NCI-H1092 (cell line): ENCODE results near the gene CLPTM1L.

Source experiments
- DNase-seq: peaks from one replicate; lab custom pipeline; 2025; lab: John Stamatoyannopoulos, UW

Gene CLPTM1L, protein sequence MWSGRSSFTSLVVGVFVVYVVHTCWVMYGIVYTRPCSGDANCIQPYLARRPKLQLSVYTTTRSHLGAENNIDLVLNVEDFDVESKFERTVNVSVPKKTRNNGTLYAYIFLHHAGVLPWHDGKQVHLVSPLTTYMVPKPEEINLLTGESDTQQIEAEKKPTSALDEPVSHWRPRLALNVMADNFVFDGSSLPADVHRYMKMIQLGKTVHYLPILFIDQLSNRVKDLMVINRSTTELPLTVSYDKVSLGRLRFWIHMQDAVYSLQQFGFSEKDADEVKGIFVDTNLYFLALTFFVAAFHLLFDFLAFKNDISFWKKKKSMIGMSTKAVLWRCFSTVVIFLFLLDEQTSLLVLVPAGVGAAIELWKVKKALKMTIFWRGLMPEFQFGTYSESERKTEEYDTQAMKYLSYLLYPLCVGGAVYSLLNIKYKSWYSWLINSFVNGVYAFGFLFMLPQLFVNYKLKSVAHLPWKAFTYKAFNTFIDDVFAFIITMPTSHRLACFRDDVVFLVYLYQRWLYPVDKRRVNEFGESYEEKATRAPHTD

GRCh38 chr5:1344975-1345838, at the start of gene CLPTM1L:
Gene CLPTM1L, minus strand, starts transcription at chr5:1345099. Its CDS starts 258 bp downstream, at chr5:1344841.
- peak; percentile 83 for DNase-seq

- DNase-seq, result no peak
Observed at GRCh38 chr5:1393571-1394501, 48.9 kb upstream of the CLPTM1L start.

GRCh38 chr5:1392801-1393565, 48.1 kb upstream of the CLPTM1L start:
- no peak for DNase-seq

DNA sequence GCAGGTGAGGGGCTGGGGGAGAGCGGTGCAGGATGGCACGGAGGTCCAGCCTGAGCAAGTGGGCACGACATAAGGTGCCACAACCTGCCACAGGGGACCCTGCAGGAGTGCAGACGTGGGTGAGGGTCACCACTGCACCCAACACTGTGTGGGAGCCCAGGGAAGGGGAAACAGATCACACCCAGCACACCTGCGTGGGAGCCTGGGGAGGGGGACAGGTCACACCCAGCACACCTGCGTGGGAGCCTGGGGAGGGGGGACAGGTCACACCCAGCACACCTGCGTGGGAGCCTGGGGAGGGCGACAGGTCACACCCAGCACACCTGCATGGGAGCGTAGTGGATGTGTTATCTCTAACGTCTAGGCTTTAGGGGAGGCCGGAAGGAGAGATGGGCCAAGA, 47.4 kb upstream of the CLPTM1L start:
- no peak for DNase-seq

- no peak for DNase-seq
Observed at GRCh38 chr5:1391691-1392090, 46.8 kb upstream of the CLPTM1L start.

GRCh38 chr5:1390861-1391600, 46.1 kb upstream of the CLPTM1L start:
- no peak for DNase-seq

DNA sequence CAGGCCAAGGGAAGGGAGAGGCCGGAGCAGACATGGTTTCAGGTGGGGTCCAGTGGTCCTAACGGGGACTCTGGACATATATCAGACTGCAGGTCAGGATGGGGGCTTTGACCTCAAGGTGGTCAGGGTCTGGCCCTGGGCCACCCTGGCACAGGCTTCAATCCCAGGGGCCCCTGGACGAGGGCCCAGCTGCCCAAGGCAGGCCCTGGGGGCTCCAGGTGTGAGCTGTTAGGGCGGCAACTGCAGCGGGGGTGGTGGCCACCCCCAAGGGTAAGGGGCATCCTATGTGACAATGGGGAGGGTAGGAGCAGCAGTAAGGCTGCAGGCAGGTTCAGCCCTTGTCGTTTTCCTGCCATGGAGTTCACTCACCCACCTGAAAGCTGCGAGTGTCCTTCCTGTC, 45.4 kb upstream of the CLPTM1L start:
- no peak for DNase-seq

DNA sequence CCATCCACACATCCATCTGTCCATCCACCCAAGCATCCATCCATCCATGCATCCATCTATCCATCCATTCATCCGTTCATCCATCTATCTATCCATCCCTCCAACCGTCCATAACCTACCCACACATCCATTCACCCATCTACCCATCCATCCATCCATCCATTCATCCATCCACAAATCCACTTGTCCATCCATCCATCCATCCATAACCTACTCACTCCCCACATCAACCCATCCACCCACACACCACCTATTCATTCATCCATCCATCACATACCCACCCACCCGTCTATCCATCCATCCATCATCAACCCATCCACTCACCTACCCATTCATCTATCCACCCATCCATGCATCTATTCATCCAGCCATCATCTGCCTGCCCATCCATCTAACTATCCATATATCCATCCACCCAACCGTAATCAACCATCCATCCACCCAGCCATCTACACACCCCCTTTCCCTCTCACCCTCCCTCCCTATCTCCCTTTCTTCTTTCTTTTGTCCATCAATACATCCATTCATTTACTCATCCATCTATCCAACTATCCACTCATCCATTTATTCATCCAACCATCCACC, 43.6 kb upstream of the CLPTM1L start:
- no peak for DNase-seq

GRCh38 chr5:1387876-1388275, 43.0 kb upstream of the CLPTM1L start:
- no peak for DNase-seq

- DNase-seq, result no peak
Observed at GRCh38 chr5:1387059-1387755, 42.3 kb upstream of the CLPTM1L start.

- DNase-seq, result peak; percentile 34
Observed at GRCh38 chr5:1386274-1386717, 41.4 kb upstream of the CLPTM1L start.

GRCh38 chr5:1385395-1386273, 40.7 kb upstream of the CLPTM1L start:
- peak; percentile 51 for DNase-seq

DNA sequence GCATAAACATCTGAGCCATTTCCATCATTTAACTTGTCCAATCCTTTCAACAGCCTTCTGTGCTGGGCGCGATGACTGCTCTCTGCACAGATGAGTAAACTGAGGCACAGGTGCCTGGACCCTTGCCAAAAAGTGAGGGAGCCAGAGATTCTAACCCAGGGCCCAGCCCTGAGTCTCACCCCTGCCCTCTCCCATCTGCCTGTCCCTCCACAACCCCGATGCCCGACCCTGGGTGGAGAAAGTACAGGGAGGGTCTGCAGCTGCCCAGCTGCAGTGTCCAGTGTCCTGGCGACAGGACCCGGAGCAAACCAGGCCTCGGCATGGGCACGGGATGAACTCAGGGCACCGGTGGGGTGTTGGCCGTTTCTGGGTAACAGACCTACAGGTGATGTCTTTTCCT, 39.6 kb upstream of the CLPTM1L start:
- DNase-seq, result no peak

- DNase-seq, result no peak
Observed at GRCh38 chr5:1383886-1384401, 39.0 kb upstream of the CLPTM1L start.

DNA sequence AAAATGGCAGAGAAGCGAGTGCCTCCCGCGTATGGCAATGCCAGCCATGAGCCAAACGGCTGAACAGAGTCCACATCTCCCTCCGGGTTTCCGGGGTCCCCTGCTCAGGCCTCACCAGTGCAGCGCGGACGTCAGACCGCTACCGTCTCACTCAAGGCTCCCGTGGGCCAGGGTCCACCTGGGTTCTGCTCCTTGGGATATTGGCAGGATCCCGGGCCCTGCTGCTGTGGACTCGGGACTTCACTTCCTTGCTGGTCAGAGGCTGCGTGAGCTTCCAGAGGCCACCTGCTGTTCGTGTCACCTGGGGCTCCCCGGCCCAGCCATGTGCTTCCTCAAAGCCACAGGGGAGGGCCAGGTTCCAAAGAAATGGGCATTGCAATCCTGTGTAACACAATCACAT, 38.4 kb upstream of the CLPTM1L start:
- DNase-seq, result no peak

- no peak for DNase-seq
Observed at GRCh38 chr5:1382248-1382700, 37.4 kb upstream of the CLPTM1L start.

DNA sequence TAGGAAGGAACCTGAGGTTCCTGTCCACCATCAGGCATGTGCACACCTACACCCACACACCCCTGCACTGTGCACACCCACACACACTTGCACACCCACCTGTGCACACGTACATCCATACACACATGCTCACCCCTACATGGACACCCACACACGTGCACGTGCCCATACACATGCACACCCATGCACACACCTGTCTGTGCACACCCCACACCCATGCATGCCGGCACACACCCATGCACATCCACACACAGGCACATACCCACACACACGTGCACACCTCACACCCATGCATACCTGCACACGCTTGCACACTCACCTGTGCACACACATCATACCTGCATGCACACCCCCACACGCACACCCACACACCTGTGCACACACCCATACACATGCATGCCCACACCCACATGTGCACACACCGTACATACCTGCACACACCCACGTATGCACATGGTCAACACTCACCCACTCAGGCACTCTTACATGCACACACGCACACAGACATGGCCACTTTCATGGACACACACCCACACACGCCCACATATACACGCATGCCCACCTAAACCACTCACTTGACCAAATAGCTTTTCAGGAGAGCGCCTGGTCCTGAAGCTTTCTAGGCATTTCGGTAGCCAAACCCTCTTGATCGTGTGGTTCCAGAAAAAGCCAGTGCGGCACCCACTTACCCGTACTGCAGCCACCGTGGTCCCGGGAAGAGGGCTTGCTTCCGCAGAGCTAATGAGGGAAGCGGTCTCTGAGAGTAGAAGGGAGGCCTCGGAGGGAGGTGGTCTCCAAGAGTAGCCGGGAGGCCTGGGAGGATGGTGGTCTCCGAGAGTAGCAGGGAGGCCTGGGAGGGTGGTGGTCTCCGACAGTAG, 36.7 kb upstream of the CLPTM1L start:
- no peak for DNase-seq
